WTC11 (cell line): ENCODE results near the gene PRR12. TPM values are rescaled to one million over a fixed set of nuclear protein-coding genes. Genes with fewer than 3 reads are reported as not detected.

Experiments used
- ATAC-seq: fragments of 200-7000 bp; cut with Tn5 transposase; 2 replicates; pipeline ENCODE4 v1.10.0; 2021; ENCODE audit warnings: mild to moderate bottlenecking, moderate library complexity
- CTCF ChIA-PET: fragments of 300-600 bp; sonication (Branson Sonifier 250); formaldehyde crosslinking; loops from one replicate; lab custom pipeline; 2021; ENCODE audit warnings: antibody characterized with exemption; lab: Charles Lee
- POLR2A ChIA-PET: fragments of 350-600 bp; sonication (Branson Sonifier 250); formaldehyde crosslinking; loops from one replicate; lab custom pipeline; 2021; ENCODE audit warnings: antibody characterized with exemption; lab: Charles Lee
- DNase-seq: peaks from one replicate; pipeline ENCODE4 v3.0.0; 2021; ENCODE audit warnings: low spot score
- H3K27ac Mint-ChIP-seq: 2 replicates; pipeline ENCODE4 v1.8.0; 2021; ENCODE audit warnings: mixed read lengths
- H3K27me3 Mint-ChIP-seq: 2 replicates; pipeline ENCODE4 v1.8.0; 2021; ENCODE audit warnings: low read depth, mild to moderate bottlenecking, moderate library complexity, mixed read lengths
- H3K36me3 Mint-ChIP-seq: 2 replicates; pipeline ENCODE4 v1.8.0; 2021; ENCODE audit warnings: mixed read lengths
- H3K4me1 Mint-ChIP-seq: 2 replicates; pipeline ENCODE4 v1.8.0; 2022; ENCODE audit warnings: mixed read lengths
- H3K4me3 Mint-ChIP-seq: 2 replicates; pipeline ENCODE4 v1.8.0; 2021; ENCODE audit warnings: mild to moderate bottlenecking, moderate library complexity, mixed read lengths
- H3K9me3 Mint-ChIP-seq: 2 replicates; pipeline ENCODE4 v1.8.0; 2021; ENCODE audit warnings: mixed read lengths
- AFF4 ChIP-seq: sonication (generic); formaldehyde crosslinking; IDR thresholded peaks from 2 replicates; pipeline ENCODE4 v1.8.1; 2023; ENCODE audit warnings: mild to moderate bottlenecking, missing genetic modification reagents, borderline replicate concordance
- AR ChIP-seq: fragments of 250-450 bp; sonication (Bioruptor Pico); IDR thresholded peaks from 2 replicates; pipeline ENCODE4 v1.9.0; 2021; ENCODE audit warnings: mild to moderate bottlenecking
- E2F5 ChIP-seq: sonication (generic); formaldehyde crosslinking; IDR thresholded peaks from 2 replicates; pipeline ENCODE4 v1.8.1; 2022; ENCODE audit warnings: mild to moderate bottlenecking, moderate library complexity, missing genetic modification reagents
- ERG ChIP-seq: fragments of 250-450 bp; sonication (Bioruptor Pico); IDR thresholded peaks from 2 replicates; pipeline ENCODE4 v1.8.0; 2021; ENCODE audit warnings: mild to moderate bottlenecking
- KAT7 ChIP-seq: sonication (generic); formaldehyde crosslinking; IDR thresholded peaks from 2 replicates; pipeline ENCODE4 v1.8.1; 2023; ENCODE audit warnings: missing genetic modification reagents, mild to moderate bottlenecking, borderline replicate concordance
- MAX ChIP-seq: sonication (generic); formaldehyde crosslinking; IDR thresholded peaks from 2 replicates; pipeline ENCODE4 v1.8.0; 2022; ENCODE audit warnings: mild to moderate bottlenecking, missing genetic modification reagents
- MLX ChIP-seq: sonication (generic); formaldehyde crosslinking; IDR thresholded peaks from 2 replicates; pipeline ENCODE4 v1.8.1; 2023; ENCODE audit warnings: mild to moderate bottlenecking, missing genetic modification reagents, moderate library complexity
- RELA ChIP-seq: sonication (generic); formaldehyde crosslinking; IDR thresholded peaks from 2 replicates; pipeline ENCODE4 v1.8.1; 2022; ENCODE audit warnings: missing genetic modification reagents, mild to moderate bottlenecking, borderline replicate concordance
- SMAD4 ChIP-seq: sonication (generic); formaldehyde crosslinking; IDR thresholded peaks from 2 replicates; pipeline ENCODE4 v1.8.0; 2022; ENCODE audit warnings: mild to moderate bottlenecking, missing genetic modification reagents
- ZBTB43 ChIP-seq: sonication (generic); formaldehyde crosslinking; IDR thresholded peaks from 2 replicates; pipeline ENCODE4 v1.8.1; 2023; ENCODE audit warnings: mild to moderate bottlenecking, missing genetic modification reagents
- ZMAT4 ChIP-seq: fragments of 250-450 bp; sonication (Bioruptor Pico); IDR thresholded peaks from 2 replicates; pipeline ENCODE4 v1.9.0; 2021; ENCODE audit warnings: mild to moderate bottlenecking
- ZNF219 ChIP-seq: sonication (generic); formaldehyde crosslinking; IDR thresholded peaks from 2 replicates; pipeline ENCODE4 v1.8.0; 2023; ENCODE audit warnings: missing genetic modification reagents, mild to moderate bottlenecking, borderline replicate concordance
- ZNF281 ChIP-seq: sonication (generic); formaldehyde crosslinking; IDR thresholded peaks from 2 replicates; pipeline ENCODE4 v1.8.0; 2023; ENCODE audit warnings: mild to moderate bottlenecking, missing genetic modification reagents
- ZNF396 ChIP-seq: fragments of 250-450 bp; sonication (Bioruptor Pico); IDR thresholded peaks from 2 replicates; pipeline ENCODE4 v1.8.0; 2021; ENCODE audit warnings: mild to moderate bottlenecking, moderate library complexity, borderline replicate concordance
- ZNF423 ChIP-seq: fragments of 250-450 bp; sonication (Bioruptor Pico); IDR thresholded peaks from 2 replicates; pipeline ENCODE4 v2.1.2; 2022; ENCODE audit warnings: mild to moderate bottlenecking, moderate library complexity
- ZNF532 ChIP-seq: fragments of 250-450 bp; sonication (Bioruptor Pico); IDR thresholded peaks from 2 replicates; pipeline ENCODE4 v1.9.0; 2021; ENCODE audit warnings: mild to moderate bottlenecking, borderline replicate concordance
- total RNA-seq: library from RNA; stranded (reverse); gene quantifications from 3 replicates; pipeline ENCODE4 v1.2.3, GENCODE V29; 2021

Gene PRR12
- total RNA-seq, 1 experiment from 2014 or later: 86.1 TPM

- ChIA-PET CTCF (interaction anchor here (1.2 kb wide), 1 partner anchor 15 kb away, joined by 3 read pairs; the partner anchor contains the start of gene PRMT1), POLR2A (interaction anchor here (0.8 kb wide), 1 partner anchor 20 kb away, joined by 4 read pairs; the partner anchor contains the start of gene SCAF1)
- DNase-seq: no peak
- Mint-ChIP-seq H3K36me3 (peaks cover 50% of the 10 kb centered on the region), H3K27me3 (no peaks in the 10 kb centered on the region; the same call in 1 of the 2 replicates), H3K4me1 (peaks cover 12% of the 10 kb centered on the region), H3K9me3 (peaks cover 7% of the 10 kb centered on the region), H3K4me3 (no peak overlapping the region), H3K27ac (no peak overlapping the region)
- no peak for ATAC-seq
- TF ChIP-seq MAX (CRISPR knock-in tag) (no peak), MLX (no peak), E2F5 (no peak), ZMAT4 (no peak), ERG (CRISPR knock-in tag) (no peak), ZBTB43 (no peak), ZNF219 (CRISPR knock-in tag) (no peak), AR (no peak), AFF4 (no peak), SMAD4 (CRISPR knock-in tag) (no peak), KAT7 (CRISPR knock-in tag) (no peak), ZNF532 (CRISPR knock-in tag) (no peak), ZNF281 (CRISPR knock-in tag) (no peak), RELA (CRISPR knock-in tag) (no peak), ZNF396 (CRISPR knock-in tag) (no peak), ZNF423 (CRISPR knock-in tag) (no peak)
Measured at GRCh38 chr19:49662011-49662410, 71.0 kb downstream of the PRR12 start.
